KOPT-K1 (cell line): Measurements from ENCODE around the gene PLCH2.

Experiments
- H3K27ac ChIP-seq: fragments of 200-600 bp; sonication (generic); 2 replicates; pipeline ENCODE4 v1.5.1; 2016; ENCODE audit warnings: antibody characterized with exemption, mild to moderate bottlenecking, low read depth, low read length; ENCODE audit not compliant: poor library complexity, severe bottlenecking
- H3K36me3 ChIP-seq: fragments of 200-600 bp; sonication (generic); 2 replicates; pipeline ENCODE4 v1.5.1; 2017; ENCODE audit warnings: antibody characterized with exemption, mild to moderate bottlenecking, low read length, moderate library complexity; ENCODE audit not compliant: insufficient read depth
- H3K9me3 ChIP-seq: fragments of 200-600 bp; sonication (generic); 2 replicates; pipeline ENCODE4 v1.5.1; 2017; ENCODE audit warnings: antibody characterized with exemption, low read length, mild to moderate bottlenecking; ENCODE audit not compliant: insufficient read depth, poor library complexity, severe bottlenecking

The PLCH2 gene

GRCh38 chr1:2523191-2523890 lies 47.3 kb downstream of the PLCH2 start:
- H3K9me3 ChIP-seq = no peaks in the 10 kb centered on the region
- H3K36me3 ChIP-seq = peaks cover 49% of the 10 kb centered on the region
- no peak overlapping the region for H3K27ac ChIP-seq

GRCh38 chr1:2523891-2524609 lies 48.0 kb downstream of the PLCH2 start:
- H3K27ac ChIP-seq = peak overlapping the region; percentile 30
- no peaks in the 10 kb centered on the region for H3K9me3 ChIP-seq
- peaks cover 42% of the 10 kb centered on the region for H3K36me3 ChIP-seq

GRCh38 chr1:2525572-2525919 lies 49.5 kb downstream of the PLCH2 start:
- Histone ChIP-seq H3K9me3 (no peaks in the 10 kb centered on the region), H3K27ac (peak overlapping the region; percentile 76), H3K36me3 (peaks cover 28% of the 10 kb centered on the region)

GRCh38 chr1:2525920-2526823 lies 50.1 kb downstream of the PLCH2 start, which contains the start of gene PANK4:
Gene PANK4, minus strand, starts transcription at chr1:2526596. Its CDS starts 9 bp downstream, at chr1:2526587.
- Histone ChIP-seq H3K27ac (peak within 1 kb of the TSS; percentile 76), H3K9me3 (no peaks in the 10 kb centered on the region), H3K36me3 (peaks cover 22% of the 10 kb centered on the region)

- Histone ChIP-seq H3K9me3 (no peaks in the 10 kb centered on the region), H3K27ac (peak overlapping the region; percentile 76), H3K36me3 (peaks cover 13% of the 10 kb centered on the region; the same call in 1 of the 2 replicates)
These were observed 50.9 kb downstream of the PLCH2 start for GRCh38 chr1:2526824-2527555.

- Histone ChIP-seq H3K27ac (no peak overlapping the region), H3K9me3 (no peaks in the 10 kb centered on the region), H3K36me3 (peaks cover 11% of the 10 kb centered on the region; the same call in 1 of the 2 replicates)
These were observed 51.4 kb downstream of the PLCH2 start for GRCh38 chr1:2527556-2527860.

- peaks cover 6% of the 10 kb centered on the region; the same call in 1 of the 2 replicates for H3K36me3 ChIP-seq
- no peak overlapping the region for H3K27ac ChIP-seq
- H3K9me3 ChIP-seq = no peaks in the 10 kb centered on the region
These were observed 51.9 kb downstream of the PLCH2 start for GRCh38 chr1:2528016-2528415.

GRCh38 chr1:2528611-2528965 lies 52.5 kb downstream of the PLCH2 start:
- Histone ChIP-seq H3K9me3 (no peaks in the 10 kb centered on the region), H3K27ac (no peak overlapping the region), H3K36me3 (no peaks in the 10 kb centered on the region)

GRCh38 chr1:2528966-2529783 lies 53.1 kb downstream of the PLCH2 start:
- H3K27ac ChIP-seq = no peak overlapping the region
- no peaks in the 10 kb centered on the region for H3K9me3 ChIP-seq

GRCh38 chr1:2529784-2530512 lies 53.9 kb downstream of the PLCH2 start, which contains the start of gene HES5:
Gene HES5, minus strand, starts transcription at chr1:2530263. Its CDS starts 99 bp downstream, at chr1:2530164.
- no peaks in the 10 kb centered on the region for H3K9me3 ChIP-seq
- no peak within 1 kb of the TSS for H3K27ac ChIP-seq
- no peaks in the 10 kb centered on the region for H3K36me3 ChIP-seq

More at GRCh38 chr1:2528966-2529783, 53.1 kb downstream of the PLCH2 start:
- no peaks in the 10 kb centered on the region for H3K36me3 ChIP-seq

GRCh38 chr1:2530513-2531361 lies 54.6 kb downstream of the PLCH2 start:
- no peak overlapping the region for H3K27ac ChIP-seq

GRCh38 chr1:2532485-2533160 lies 56.5 kb downstream of the PLCH2 start:
- Histone ChIP-seq H3K27ac (no peak overlapping the region), H3K36me3 (no peaks in the 10 kb centered on the region), H3K9me3 (no peaks in the 10 kb centered on the region)

More at GRCh38 chr1:2530513-2531361, 54.6 kb downstream of the PLCH2 start:
- H3K36me3 ChIP-seq = no peaks in the 10 kb centered on the region
- no peaks in the 10 kb centered on the region for H3K9me3 ChIP-seq
